ENCODE results near the gene ROR1. TPM values are rescaled to one million over a fixed set of nuclear protein-coding genes. Genes with fewer than 3 reads are reported as not detected.

ROR1 gene
- total and polyA plus RNA-seq, 3 experiments from 2014 or later, result not detected

DNA sequence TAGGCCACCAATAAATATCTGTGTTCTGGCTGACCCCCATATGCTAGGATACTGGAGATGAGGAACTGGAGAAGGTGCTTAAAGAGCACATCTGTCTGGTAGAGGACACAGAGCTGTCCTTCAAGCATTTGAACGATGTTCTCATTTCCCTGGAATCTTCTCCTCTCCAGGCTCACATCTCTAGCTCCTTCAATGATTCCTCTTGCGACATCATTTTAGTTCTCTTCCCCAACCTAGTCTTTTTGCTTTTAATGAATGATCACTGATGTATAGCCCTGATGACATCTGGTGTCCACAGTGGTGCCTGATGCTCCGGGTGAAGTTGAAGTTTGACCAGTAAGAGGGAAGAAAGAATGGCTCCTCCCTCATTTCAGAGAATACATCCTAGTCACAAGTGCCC lies 348.8 kb downstream of the ROR1 start:
- no peaks in the 10 kb centered on the region for H3K4me1 Mint-ChIP-seq
- ChIA-PET POLR2A (no interaction called here), CTCF (no interaction called here)
- Histone ChIP-seq H3K4me1 (ENCODE audit: insufficient read depth, low read length) (no peaks in the 10 kb centered on the region), H3K36me3 (ENCODE audit: insufficient read depth, low read length) (no peaks in the 10 kb centered on the region), H3K9me3 (ENCODE audit: low read length) (no peaks in the 10 kb centered on the region), H3K27me3 (ENCODE audit: insufficient read depth, low read length, poor library complexity, severe bottlenecking) (no peaks in the 10 kb centered on the region), H3K27ac (ENCODE audit: low read depth, low read length) (no peak overlapping the region), H3K4me3 (ENCODE audit: low read length) (no peak overlapping the region)
- no peak overlapping the region for H3K4me3 Mint-ChIP-seq
- peaks cover 0 to 30% of the 10 kb centered on the region in 2 donors for H3K27me3 Mint-ChIP-seq
- DNase-seq, result no peak
- H3K27ac Mint-ChIP-seq, result no peak overlapping the region
- peaks cover 0 to 1% (median 0%) of the 10 kb centered on the region in 5 donors for H3K9me3 Mint-ChIP-seq
- no peaks in the 10 kb centered on the region for H3K36me3 Mint-ChIP-seq

DNA sequence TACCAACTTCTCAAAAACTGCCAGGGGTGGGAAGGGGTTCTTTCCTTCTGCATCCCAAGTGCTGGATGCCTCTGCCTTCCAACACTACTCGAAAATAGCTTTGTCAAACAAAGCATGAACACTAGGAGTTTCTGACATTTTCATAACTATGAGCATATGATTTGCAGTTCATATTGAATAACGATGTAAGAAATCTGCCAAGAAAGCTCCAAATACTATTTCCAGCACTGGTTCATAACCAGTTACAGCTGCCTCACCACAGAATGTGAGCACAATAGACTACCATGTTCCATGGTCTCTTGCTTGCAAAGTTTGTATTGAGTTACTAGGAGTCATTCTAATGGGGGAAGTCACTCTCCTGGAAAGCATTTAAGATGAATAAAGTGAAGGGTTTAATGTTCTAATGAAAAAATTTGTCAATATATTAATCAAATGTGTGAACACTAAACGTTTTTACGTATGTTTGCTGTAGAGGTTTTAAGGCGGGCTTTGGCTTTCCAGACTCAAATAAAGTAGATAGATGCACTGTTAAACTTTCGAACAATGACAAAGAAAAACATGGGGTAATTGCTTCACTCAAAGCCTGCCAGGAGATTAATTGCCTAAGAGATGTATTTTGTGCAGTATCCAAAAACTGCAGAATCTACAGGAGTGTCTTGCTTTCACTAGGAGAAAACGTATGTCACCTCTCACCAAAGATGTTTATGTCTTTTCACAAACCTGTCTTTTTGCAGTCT lies 351.1 kb downstream of the ROR1 start:
- Mint-ChIP-seq H3K27ac (no peak overlapping the region), H3K27me3 (peaks cover 1 to 35% of the 10 kb centered on the region in 2 donors), H3K9me3 (peaks cover 0 to 1% (median 0%) of the 10 kb centered on the region in 5 donors), H3K4me3 (no peak overlapping the region), H3K4me1 (no peaks in the 10 kb centered on the region), H3K36me3 (no peaks in the 10 kb centered on the region)
- H3K4me1 ChIP-seq (ENCODE audit: insufficient read depth, low read length), result no peaks in the 10 kb centered on the region
- ChIA-PET CTCF (no interaction called here), POLR2A (no interaction called here)
- no peaks in the 10 kb centered on the region for H3K27me3 ChIP-seq (ENCODE audit: insufficient read depth, low read length, poor library complexity, severe bottlenecking)
- no peaks in the 10 kb centered on the region for H3K36me3 ChIP-seq (ENCODE audit: insufficient read depth, low read length)
- no peak overlapping the region for H3K4me3 ChIP-seq (ENCODE audit: low read length)
- H3K9me3 ChIP-seq (ENCODE audit: low read length), result no peaks in the 10 kb centered on the region
- no peak overlapping the region for H3K27ac ChIP-seq (ENCODE audit: low read depth, low read length)
- DNase-seq, result no peak

DNA sequence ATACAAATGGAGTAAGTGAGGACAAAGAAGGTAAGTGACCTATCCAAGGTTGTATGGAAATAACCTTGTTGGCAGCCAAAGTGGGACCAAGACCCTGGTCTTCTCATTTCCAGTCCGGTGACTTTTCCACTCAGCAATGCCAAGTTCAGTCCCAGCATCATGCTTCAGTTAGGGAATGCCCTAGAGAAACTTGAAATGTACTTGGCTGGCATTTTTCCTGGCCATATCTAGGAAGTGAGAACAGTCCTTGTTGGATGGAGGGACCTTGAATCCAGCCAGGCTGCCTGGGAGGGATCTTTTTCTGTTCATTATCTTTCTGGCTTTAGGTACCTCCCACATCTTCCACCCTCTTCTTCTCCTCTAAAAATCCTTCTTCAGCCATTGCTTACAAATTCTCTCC lies 352.8 kb downstream of the ROR1 start:
- ChIA-PET CTCF (no interaction called here), POLR2A (no interaction called here)
- Histone ChIP-seq H3K27me3 (ENCODE audit: insufficient read depth, low read length, poor library complexity, severe bottlenecking) (no peaks in the 10 kb centered on the region), H3K36me3 (ENCODE audit: insufficient read depth, low read length) (no peaks in the 10 kb centered on the region), H3K27ac (ENCODE audit: low read depth, low read length) (no peak overlapping the region), H3K9me3 (ENCODE audit: low read length) (no peaks in the 10 kb centered on the region), H3K4me3 (ENCODE audit: low read length) (no peak overlapping the region), H3K4me1 (ENCODE audit: insufficient read depth, low read length) (no peaks in the 10 kb centered on the region)
- H3K36me3 Mint-ChIP-seq, result no peaks in the 10 kb centered on the region
- H3K4me3 Mint-ChIP-seq, result no peak overlapping the region
- DNase-seq, result no peak
- H3K4me1 Mint-ChIP-seq, result no peaks in the 10 kb centered on the region
- H3K9me3 Mint-ChIP-seq, result peaks cover 0 to 1% (median 0%) of the 10 kb centered on the region in 5 donors
- H3K27me3 Mint-ChIP-seq, result peaks cover 3 to 30% of the 10 kb centered on the region in 2 donors
- no peak overlapping the region for H3K27ac Mint-ChIP-seq

DNA sequence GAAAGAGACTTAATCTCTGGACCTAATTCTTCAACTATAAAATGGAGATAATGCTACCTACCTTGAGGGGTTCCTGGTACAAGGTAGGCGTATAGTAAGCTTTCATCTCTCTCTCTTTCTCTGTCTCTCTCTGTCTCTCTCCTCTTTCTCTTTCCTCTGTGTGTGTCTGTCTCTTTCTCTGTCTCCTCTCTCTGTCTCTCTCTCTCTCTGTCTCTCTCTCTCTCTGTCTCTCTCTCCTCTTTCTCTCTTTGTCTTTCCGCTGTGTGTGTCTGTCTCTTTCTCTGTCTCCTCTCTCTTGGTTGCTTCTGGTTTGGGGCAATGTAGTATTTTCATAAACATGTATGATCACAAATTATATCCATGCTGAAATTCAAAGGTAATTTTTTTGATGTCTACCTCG lies 353.5 kb downstream of the ROR1 start:
- H3K27me3 Mint-ChIP-seq, result peaks cover 3 to 28% of the 10 kb centered on the region in 2 donors
- no peak overlapping the region for H3K4me3 Mint-ChIP-seq
- H3K4me1 Mint-ChIP-seq, result no peaks in the 10 kb centered on the region
- H3K9me3 ChIP-seq (ENCODE audit: low read length), result no peaks in the 10 kb centered on the region
- no peaks in the 10 kb centered on the region for H3K36me3 ChIP-seq (ENCODE audit: insufficient read depth, low read length)
- no peak for DNase-seq
- ChIA-PET CTCF (no interaction called here), POLR2A (no interaction called here)
- H3K27ac Mint-ChIP-seq, result no peak overlapping the region
- no peaks in the 10 kb centered on the region for H3K4me1 ChIP-seq (ENCODE audit: insufficient read depth, low read length)
- no peaks in the 10 kb centered on the region for H3K27me3 ChIP-seq (ENCODE audit: insufficient read depth, low read length, poor library complexity, severe bottlenecking)
- H3K4me3 ChIP-seq (ENCODE audit: low read length), result no peak overlapping the region
- no peak overlapping the region for H3K27ac ChIP-seq (ENCODE audit: low read depth, low read length)
- H3K36me3 Mint-ChIP-seq, result no peaks in the 10 kb centered on the region
- H3K9me3 Mint-ChIP-seq, result peaks cover 0 to 1% (median 0%) of the 10 kb centered on the region in 5 donors

DNA sequence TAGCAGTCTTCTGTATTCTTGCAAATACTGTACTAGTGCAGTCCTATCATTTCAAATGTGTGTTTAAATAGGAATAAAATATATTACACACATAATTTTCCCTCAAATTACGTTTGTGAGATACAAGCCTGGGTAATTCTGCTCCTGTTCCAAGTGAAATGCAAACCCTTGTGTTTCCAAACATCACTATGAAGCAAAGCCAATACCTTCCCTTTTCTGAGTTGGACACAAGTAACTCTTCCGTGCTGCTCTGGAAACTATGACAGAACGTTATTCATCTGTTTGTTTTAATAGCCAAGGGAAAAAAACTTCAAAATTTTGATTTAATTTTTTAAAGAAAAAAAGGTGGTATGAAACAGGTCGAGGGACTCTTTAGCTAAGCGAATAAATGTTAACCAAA lies 355.9 kb downstream of the ROR1 start:
- Mint-ChIP-seq H3K4me3 (no peak overlapping the region), H3K27ac (no peak overlapping the region), H3K4me1 (no peaks in the 10 kb centered on the region), H3K9me3 (no peaks in the 10 kb centered on the region), H3K27me3 (peaks cover 3 to 13% of the 10 kb centered on the region in 2 donors), H3K36me3 (no peaks in the 10 kb centered on the region)
- H3K27ac ChIP-seq (ENCODE audit: low read depth, low read length), result no peak overlapping the region
- no peaks in the 10 kb centered on the region for H3K36me3 ChIP-seq (ENCODE audit: insufficient read depth, low read length)
- no peaks in the 10 kb centered on the region for H3K9me3 ChIP-seq (ENCODE audit: low read length)
- H3K27me3 ChIP-seq (ENCODE audit: insufficient read depth, low read length, poor library complexity, severe bottlenecking), result no peaks in the 10 kb centered on the region
- CTCF ChIA-PET, result no interaction called here
- no peaks in the 10 kb centered on the region for H3K4me1 ChIP-seq (ENCODE audit: insufficient read depth, low read length)
- DNase-seq, result no peak
- POLR2A ChIA-PET, result no interaction called here
- no peak overlapping the region for H3K4me3 ChIP-seq (ENCODE audit: low read length)

DNA sequence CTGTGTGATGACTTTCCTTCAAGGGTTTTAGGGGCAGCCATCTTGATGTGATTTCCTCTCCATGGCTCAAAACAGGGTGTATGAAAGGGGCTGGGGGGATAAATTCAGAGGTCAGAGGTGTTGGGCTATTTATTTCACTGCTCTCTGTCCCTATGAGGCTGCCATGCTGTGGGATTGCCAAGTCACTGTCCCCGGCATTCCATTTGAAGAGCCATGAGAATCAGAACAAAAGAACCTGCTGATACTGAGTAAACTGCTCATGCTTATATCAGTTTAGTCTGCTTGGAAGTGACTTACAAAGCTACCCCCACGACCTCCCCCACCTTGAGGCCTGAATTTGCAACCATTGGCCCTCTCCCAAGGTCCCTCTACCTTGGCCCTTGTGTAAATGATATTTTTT lies 357.3 kb downstream of the ROR1 start:
- Histone ChIP-seq H3K4me1 (ENCODE audit: insufficient read depth, low read length) (no peaks in the 10 kb centered on the region), H3K4me3 (ENCODE audit: low read length) (no peak overlapping the region), H3K36me3 (ENCODE audit: insufficient read depth, low read length) (no peaks in the 10 kb centered on the region), H3K27ac (ENCODE audit: low read depth, low read length) (no peak overlapping the region), H3K9me3 (ENCODE audit: low read length) (no peaks in the 10 kb centered on the region), H3K27me3 (ENCODE audit: insufficient read depth, low read length, poor library complexity, severe bottlenecking) (no peaks in the 10 kb centered on the region)
- H3K27me3 Mint-ChIP-seq, result peaks cover 3 to 13% of the 10 kb centered on the region in 2 donors
- ChIA-PET CTCF (no interaction called here), POLR2A (no interaction called here)
- no peaks in the 10 kb centered on the region for H3K4me1 Mint-ChIP-seq
- H3K9me3 Mint-ChIP-seq, result no peaks in the 10 kb centered on the region
- no peaks in the 10 kb centered on the region for H3K36me3 Mint-ChIP-seq
- no peak overlapping the region for H3K4me3 Mint-ChIP-seq
- DNase-seq, result no peak
- no peak overlapping the region for H3K27ac Mint-ChIP-seq

DNA sequence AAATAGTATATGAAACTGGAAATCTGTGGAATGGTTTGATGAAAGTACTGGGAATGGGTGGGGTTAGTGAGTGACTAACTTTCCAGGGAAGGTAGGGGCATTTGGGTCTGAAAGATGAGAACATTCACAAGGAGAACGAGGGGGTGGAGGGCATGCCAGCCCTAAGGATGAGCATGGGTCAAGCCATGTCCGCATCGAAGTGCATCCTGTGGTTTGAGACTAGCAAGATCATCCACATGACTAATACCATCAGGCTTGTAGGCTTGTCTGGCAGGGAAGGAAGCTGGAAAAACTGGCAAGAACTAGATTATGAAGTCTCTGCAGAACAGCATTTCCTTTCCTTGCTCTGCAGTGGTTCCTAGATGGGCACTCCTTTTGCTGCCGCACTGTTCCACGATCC lies 359.2 kb downstream of the ROR1 start:
- no peaks in the 10 kb centered on the region for H3K9me3 Mint-ChIP-seq
- Histone ChIP-seq H3K4me3 (ENCODE audit: low read length) (no peak overlapping the region), H3K27ac (ENCODE audit: low read depth, low read length) (no peak overlapping the region), H3K4me1 (ENCODE audit: insufficient read depth, low read length) (no peaks in the 10 kb centered on the region), H3K36me3 (ENCODE audit: insufficient read depth, low read length) (no peaks in the 10 kb centered on the region), H3K9me3 (ENCODE audit: low read length) (no peaks in the 10 kb centered on the region), H3K27me3 (ENCODE audit: insufficient read depth, low read length, poor library complexity, severe bottlenecking) (no peaks in the 10 kb centered on the region)
- H3K27me3 Mint-ChIP-seq, result peaks cover 3 to 14% of the 10 kb centered on the region in 2 donors
- no peaks in the 10 kb centered on the region for H3K4me1 Mint-ChIP-seq
- no peak for DNase-seq
- POLR2A ChIA-PET, result no interaction called here
- H3K4me3 Mint-ChIP-seq, result no peak overlapping the region
- CTCF ChIA-PET, result no interaction called here
- H3K36me3 Mint-ChIP-seq, result no peaks in the 10 kb centered on the region
- no peak overlapping the region for H3K27ac Mint-ChIP-seq

DNA sequence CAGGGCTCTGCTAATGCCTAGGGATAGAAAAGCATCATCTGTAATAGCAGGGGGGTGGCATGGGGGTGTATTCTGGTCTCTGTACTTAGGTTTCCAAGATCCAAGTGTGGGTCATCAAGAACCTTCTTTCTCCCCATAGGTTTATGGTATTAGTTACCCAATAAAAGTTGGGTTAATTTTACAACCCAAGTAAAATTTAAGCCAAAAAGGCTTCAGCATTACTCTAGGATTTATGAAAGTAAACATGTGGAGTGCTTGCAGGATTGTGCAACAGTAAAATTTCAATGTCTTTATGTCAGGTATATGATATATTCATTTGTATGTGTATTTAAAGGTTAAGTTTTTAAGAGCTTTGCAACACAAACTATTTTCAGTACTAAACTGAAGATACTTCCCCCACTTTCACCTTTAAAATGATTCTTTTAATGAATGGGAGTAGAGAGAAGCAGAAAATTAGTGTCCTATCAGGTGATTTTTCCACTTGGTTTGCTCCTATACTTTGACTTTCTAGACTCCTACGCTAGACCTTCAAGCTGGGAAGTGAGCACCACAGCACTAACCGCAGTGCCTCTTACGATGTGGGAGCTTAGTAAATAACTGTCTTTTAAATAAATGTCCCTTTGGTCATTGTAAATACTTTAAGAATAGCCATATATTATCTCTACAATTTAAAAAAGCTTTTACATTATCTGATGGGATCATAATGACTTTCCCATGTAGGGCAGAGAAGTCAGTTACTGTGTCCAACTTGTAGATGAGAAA lies 361.8 kb downstream of the ROR1 start:
- no peaks in the 10 kb centered on the region for H3K36me3 ChIP-seq (ENCODE audit: insufficient read depth, low read length)
- ChIA-PET POLR2A (no interaction called here), CTCF (no interaction called here)
- H3K4me1 ChIP-seq (ENCODE audit: insufficient read depth, low read length), result no peaks in the 10 kb centered on the region
- no peaks in the 10 kb centered on the region for H3K36me3 Mint-ChIP-seq
- no peak for DNase-seq
- H3K27me3 ChIP-seq (ENCODE audit: insufficient read depth, low read length, poor library complexity, severe bottlenecking), result no peaks in the 10 kb centered on the region
- peaks cover under 1 to 9% of the 10 kb centered on the region in 2 donors for H3K27me3 Mint-ChIP-seq
- no peak overlapping the region for H3K27ac Mint-ChIP-seq
- H3K9me3 Mint-ChIP-seq, result no peaks in the 10 kb centered on the region
- no peak overlapping the region for H3K27ac ChIP-seq (ENCODE audit: low read depth, low read length)
- no peak overlapping the region for H3K4me3 ChIP-seq (ENCODE audit: low read length)
- no peak overlapping the region for H3K4me3 Mint-ChIP-seq
- H3K4me1 Mint-ChIP-seq, result no peaks in the 10 kb centered on the region
- H3K9me3 ChIP-seq (ENCODE audit: low read length), result no peaks in the 10 kb centered on the region

Data from CD8-positive, alpha-beta memory T cell (primary cell).